Endothelial cell of umbilical vein (primary cell): ENCODE data around the gene CCDC197. TPM values are rescaled to one million over a fixed set of nuclear protein-coding genes. Genes with fewer than 3 reads are reported as not detected.

Experiments
- BruUV-seq: library from RNA; stranded (reverse); fragments of 400-500 nt; replicated peaks from 2 replicates; lab custom pipeline; 2021; lab: Mats Ljungman, UMichigan
- CTCF ChIA-PET: fragments of 300-600, 350-600 bp; sonication (Branson Sonifier 250); formaldehyde crosslinking; loops from one replicate; lab custom pipeline; 2021; ENCODE audit warnings: antibody characterized with exemption, inconsistent platforms; lab: Charles Lee
- POLR2A ChIA-PET: fragments of 300-600, 350-600 bp; sonication (Branson Sonifier 250); formaldehyde crosslinking; loops from one replicate; lab custom pipeline; 2021; ENCODE audit warnings: antibody characterized with exemption, inconsistent platforms; lab: Charles Lee
- DNase-seq: peaks from one replicate; pipeline ENCODE4 v3.0.0-alpha.2; 2011; ENCODE audit warnings: low read depth, low spot score
- FAIRE-seq: peaks from 2 replicates; lab custom pipeline; 2011; peaks lifted over from hg19 to GRCh38; lab: Jason Lieb, UNC
- H2AFZ ChIP-seq: 2 replicates; pipeline ENCODE4 v1.6.0; 2012; ENCODE audit warnings: low read depth, low read length, control low read depth, inconsistent platforms
- H3K27ac ChIP-seq: 2 replicates; pipeline ENCODE4 v1.5.1; 2011; ENCODE audit warnings: low read depth, mild to moderate bottlenecking, control low read depth, low read length, moderate library complexity; ENCODE audit not compliant: insufficient read depth
- H3K27me3 ChIP-seq, 2 experiments: 2 replicates each; pipeline versions ENCODE4 v1.6.0 to v1.6.1; 2011; ENCODE audit warnings: low read length in 2 of 2, mixed read lengths in 1 of 2; ENCODE audit not compliant: control insufficient read depth in 2 of 2, insufficient read depth in 2 of 2
- H3K36me3 ChIP-seq, 2 experiments: 2 replicates in 1 of 2; 3 replicates in 1 of 2; pipeline ENCODE4 v1.5.1; 2011; ENCODE audit warnings: low read length in 2 of 2, mild to moderate bottlenecking in 1 of 2, moderate library complexity in 1 of 2; ENCODE audit not compliant: control insufficient read depth in 2 of 2, insufficient read depth in 2 of 2; ENCODE audit errors: extremely low read depth in 1 of 2
- H3K4me1 ChIP-seq: 3 replicates; pipeline ENCODE4 v1.5.1; 2011; ENCODE audit warnings: mild to moderate bottlenecking, low read length; ENCODE audit not compliant: control insufficient read depth, insufficient read depth; ENCODE audit errors: extremely low read depth
- H3K4me2 ChIP-seq: 2 replicates; pipeline ENCODE4 v1.6.1; 2011; ENCODE audit warnings: low read length, control low read depth, mixed read lengths; ENCODE audit not compliant: insufficient read depth
- H3K4me3 ChIP-seq, 3 experiments: fragments of 200-600 bp in 1 of 3; sonication (generic), shearing (Covaris generic) in 1 of 3; replicated peaks in 1 of 3; 2 replicates each; pipeline ENCODE4 v1.5.1; 2011 to 2016; ENCODE audit warnings: control low read depth in 3 of 3, low read length in 3 of 3, mild to moderate bottlenecking in 2 of 3, inconsistent platforms in 1 of 3, low read depth in 1 of 3, moderate library complexity in 1 of 3; ENCODE audit not compliant: insufficient read depth in 1 of 3
- H3K79me2 ChIP-seq: 2 replicates; pipeline ENCODE4 v1.6.0; 2012; ENCODE audit warnings: low read length, inconsistent platforms; ENCODE audit not compliant: control insufficient read depth, insufficient read depth
- H3K9ac ChIP-seq: replicated peaks from 2 replicates; pipeline ENCODE3; 2011; ENCODE audit warnings: low read length, control low read depth; ENCODE audit not compliant: insufficient read depth; ENCODE audit errors: extremely low read depth
- H3K9me1 ChIP-seq: replicated peaks from 3 replicates; pipeline ENCODE4 v1.6.0; 2011; ENCODE audit warnings: mild to moderate bottlenecking, low read length; ENCODE audit not compliant: control insufficient read depth, insufficient read depth; ENCODE audit errors: extremely low read depth
- H3K9me3 ChIP-seq: replicated peaks from 2 replicates; pipeline ENCODE4 v1.5.1; 2012; ENCODE audit warnings: low read length, inconsistent platforms; ENCODE audit not compliant: control insufficient read depth, insufficient read depth
- H4K20me1 ChIP-seq: replicated peaks from 2 replicates; pipeline ENCODE3; 2011; ENCODE audit warnings: mild to moderate bottlenecking, low read length; ENCODE audit not compliant: control insufficient read depth, insufficient read depth; ENCODE audit errors: extremely low read depth
- CTCF ChIP-seq, 2 donors: IDR thresholded peaks; 1 replicate in 1 of 2; 2 replicates in 1 of 2; pipeline ENCODE4 v1.5.1; 2011; ENCODE audit warnings: low read length in 2 of 2, mild to moderate bottlenecking in 2 of 2, moderate library complexity in 2 of 2, control low read depth in 1 of 2, inconsistent platforms in 1 of 2, low read depth in 1 of 2; ENCODE audit not compliant: insufficient read depth in 1 of 2; ENCODE audit errors: extremely low read depth in 1 of 2
- MAX ChIP-seq: IDR thresholded peaks from 2 replicates; pipeline ENCODE4 v1.6.1; 2011; ENCODE audit not compliant: insufficient read depth, insufficient read length
- POLR2A ChIP-seq: IDR thresholded peaks from 2 replicates; pipeline ENCODE4 v1.6.1; 2012; ENCODE audit warnings: low read depth, mild to moderate bottlenecking, control low read depth, low read length
- dilution Hi-C: fragments of 300-500 bp; cut with MboI; formaldehyde crosslinking; loops from one replicate; pipeline ENCODE4 v1.15.0; 2019; ENCODE audit warnings: low sequenced_read_pairs; ENCODE audit not compliant: extremely low pct_ligation_motif_present
- intact Hi-C: fragments of 100-400 bp; cut with micrococcal nuclease; formaldehyde crosslinking; loops from one replicate; pipeline ENCODE4 v1.10.0; 2022
- polyA plus RNA-seq, 4 experiments: library from polyadenylated mRNA; depleted of rRNA in 3 of 4; stranded (reverse) in 3 of 4; unstranded in 1 of 4; fragments of >200 nt; gene quantifications; 2 replicates each; pipeline versions ENCODE4 v1.2.1 to v1.2.3, GENCODE V29; 2011 to 2012; ENCODE audit warnings: missing spikeins in 1 of 4
- total RNA-seq: library from RNA; stranded (reverse); gene quantifications from 2 replicates; pipeline ENCODE4 v1.2.3, GENCODE V29; 2021

Gene CCDC197
- total and polyA plus RNA-seq, 2 donors (not counting 3 experiments of a cell fraction or from before 2014, with no cell fraction given): not detected

- ChIA-PET CTCF (interaction anchor here (1.5 to 10.5 kb wide), 3 partner anchors 90 to 96 kb away, joined by 9 to 347 read pairs (median 11); no protein-coding TSS in a partner anchor), POLR2A (no interaction called here)
- no peak overlapping the region for H3K4me2 ChIP-seq
- peaks cover 0 to 2% of the 10 kb centered on the region in 2 experiments for H3K36me3 ChIP-seq
- H3K9me3 ChIP-seq: no peaks in the 10 kb centered on the region
- no peak overlapping the region for H2AFZ ChIP-seq
- no peak overlapping the region for H3K4me3 ChIP-seq
- no peak overlapping the region for H3K27ac ChIP-seq
- no peaks in the 10 kb centered on the region for H3K27me3 ChIP-seq
- dilution Hi-C loops (no loop called here), intact Hi-C loops (no loop called here)
- FAIRE-seq: no peak
- no peaks in the 10 kb centered on the region for H3K79me2 ChIP-seq
- TF ChIP-seq CTCF (IDR thresholded peaks at IDR 0.05; ENCODE audit: extremely low read depth in 1 of 2, insufficient read depth in 1 of 2, low read depth in 1 of 2, low read length in 2 of 2) (no peak), MAX (no peak), POLR2A (no peak)
- no peak overlapping the region for H3K9ac ChIP-seq
- H4K20me1 ChIP-seq: no peaks in the 10 kb centered on the region
- no peaks in the 10 kb centered on the region for H3K9me1 ChIP-seq
- DNase-seq: no peak
- no peaks in the 10 kb centered on the region for H3K4me1 ChIP-seq
- no TSS peak for BruUV-seq
These were observed 44.6 kb downstream of the CCDC197 start for GRCh38 chr14:94041551-94042346.
